22Rv1 (cell line): ENCODE data around the gene MINDY4.

Experiments used
- ZFX ChIP-seq: fragments of 450-650 bp; IDR thresholded peaks from 2 replicates; pipeline ENCODE4 v1.6.1; 2017; ENCODE audit warnings: antibody characterized with exemption, borderline replicate concordance
- TF ChIP-seq, protein P1 (sequence below): fragments of 450-650 bp; IDR thresholded peaks from 2 replicates; pipeline ENCODE4 v1.5.1; 2017; ENCODE audit warnings: mild to moderate bottlenecking

DNA sequence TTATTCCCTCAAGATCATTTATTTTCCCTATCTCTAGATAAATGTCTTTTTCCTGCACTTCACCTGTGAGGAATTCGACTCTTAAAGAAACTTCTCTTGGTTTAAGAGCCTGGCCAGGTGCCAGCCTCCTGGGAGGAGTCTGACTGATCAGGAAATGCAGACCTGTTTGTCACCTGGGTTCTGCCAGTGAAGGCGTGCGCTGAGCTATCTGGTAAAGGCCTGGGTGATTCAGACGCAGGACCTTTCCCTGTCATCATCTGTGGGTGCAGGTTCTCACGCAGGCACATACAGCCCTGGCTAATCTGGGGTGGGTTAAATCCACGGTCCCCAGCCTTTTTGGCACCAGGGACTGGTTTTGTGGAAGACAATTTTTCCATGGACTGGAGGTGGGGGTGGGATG, 75.2 kb downstream of the MINDY4 start:
- TF ChIP-seq ZFX: no peak
- TF ChIP-seq, protein P1, sequence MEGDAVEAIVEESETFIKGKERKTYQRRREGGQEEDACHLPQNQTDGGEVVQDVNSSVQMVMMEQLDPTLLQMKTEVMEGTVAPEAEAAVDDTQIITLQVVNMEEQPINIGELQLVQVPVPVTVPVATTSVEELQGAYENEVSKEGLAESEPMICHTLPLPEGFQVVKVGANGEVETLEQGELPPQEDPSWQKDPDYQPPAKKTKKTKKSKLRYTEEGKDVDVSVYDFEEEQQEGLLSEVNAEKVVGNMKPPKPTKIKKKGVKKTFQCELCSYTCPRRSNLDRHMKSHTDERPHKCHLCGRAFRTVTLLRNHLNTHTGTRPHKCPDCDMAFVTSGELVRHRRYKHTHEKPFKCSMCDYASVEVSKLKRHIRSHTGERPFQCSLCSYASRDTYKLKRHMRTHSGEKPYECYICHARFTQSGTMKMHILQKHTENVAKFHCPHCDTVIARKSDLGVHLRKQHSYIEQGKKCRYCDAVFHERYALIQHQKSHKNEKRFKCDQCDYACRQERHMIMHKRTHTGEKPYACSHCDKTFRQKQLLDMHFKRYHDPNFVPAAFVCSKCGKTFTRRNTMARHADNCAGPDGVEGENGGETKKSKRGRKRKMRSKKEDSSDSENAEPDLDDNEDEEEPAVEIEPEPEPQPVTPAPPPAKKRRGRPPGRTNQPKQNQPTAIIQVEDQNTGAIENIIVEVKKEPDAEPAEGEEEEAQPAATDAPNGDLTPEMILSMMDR: no peak
